ENCODE measurements around the gene MRPL36. TPM values are rescaled to one million over a fixed set of nuclear protein-coding genes. Genes with fewer than 3 reads are reported as not detected.
"Not testable (repeated sequence)": the region's sequence is repeated elsewhere in the genome, so short reads cannot be mapped to it uniquely, and the experiment has no call there.

MRPL36 gene
- total RNA-seq, 1 donor from 2014 or later = 57.4 TPM

DNA sequence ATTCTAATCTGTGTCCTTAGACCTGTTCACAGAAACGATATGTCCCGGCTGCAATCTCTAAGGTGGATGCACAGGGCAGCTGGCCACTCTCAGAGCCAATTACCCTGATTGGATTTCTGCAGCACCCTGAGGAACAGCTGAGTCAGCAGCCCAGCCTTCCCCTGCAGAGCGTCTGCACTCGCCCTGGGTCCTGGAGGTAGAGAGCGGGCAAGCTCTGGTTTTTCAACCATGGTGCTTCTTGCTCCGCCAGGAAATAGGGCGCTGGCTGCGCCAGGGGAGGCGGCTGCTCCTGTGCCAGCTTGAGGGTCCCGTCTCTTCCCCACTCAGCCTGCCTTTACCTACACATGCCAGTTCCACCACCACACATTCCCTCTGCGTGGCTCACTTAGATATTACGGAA is 20.7 kb upstream of the MRPL36 start:
- TF ChIP-seq, protein P1, sequence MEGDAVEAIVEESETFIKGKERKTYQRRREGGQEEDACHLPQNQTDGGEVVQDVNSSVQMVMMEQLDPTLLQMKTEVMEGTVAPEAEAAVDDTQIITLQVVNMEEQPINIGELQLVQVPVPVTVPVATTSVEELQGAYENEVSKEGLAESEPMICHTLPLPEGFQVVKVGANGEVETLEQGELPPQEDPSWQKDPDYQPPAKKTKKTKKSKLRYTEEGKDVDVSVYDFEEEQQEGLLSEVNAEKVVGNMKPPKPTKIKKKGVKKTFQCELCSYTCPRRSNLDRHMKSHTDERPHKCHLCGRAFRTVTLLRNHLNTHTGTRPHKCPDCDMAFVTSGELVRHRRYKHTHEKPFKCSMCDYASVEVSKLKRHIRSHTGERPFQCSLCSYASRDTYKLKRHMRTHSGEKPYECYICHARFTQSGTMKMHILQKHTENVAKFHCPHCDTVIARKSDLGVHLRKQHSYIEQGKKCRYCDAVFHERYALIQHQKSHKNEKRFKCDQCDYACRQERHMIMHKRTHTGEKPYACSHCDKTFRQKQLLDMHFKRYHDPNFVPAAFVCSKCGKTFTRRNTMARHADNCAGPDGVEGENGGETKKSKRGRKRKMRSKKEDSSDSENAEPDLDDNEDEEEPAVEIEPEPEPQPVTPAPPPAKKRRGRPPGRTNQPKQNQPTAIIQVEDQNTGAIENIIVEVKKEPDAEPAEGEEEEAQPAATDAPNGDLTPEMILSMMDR (IDR thresholded peaks at IDR 0.05; ENCODE audit: borderline replicate concordance) = no peak
- H3K4me1 ChIP-seq = peaks cover 6% of the 10 kb centered on the region
- H3K36me3 ChIP-seq = peaks cover 97% of the 10 kb centered on the region

DNA sequence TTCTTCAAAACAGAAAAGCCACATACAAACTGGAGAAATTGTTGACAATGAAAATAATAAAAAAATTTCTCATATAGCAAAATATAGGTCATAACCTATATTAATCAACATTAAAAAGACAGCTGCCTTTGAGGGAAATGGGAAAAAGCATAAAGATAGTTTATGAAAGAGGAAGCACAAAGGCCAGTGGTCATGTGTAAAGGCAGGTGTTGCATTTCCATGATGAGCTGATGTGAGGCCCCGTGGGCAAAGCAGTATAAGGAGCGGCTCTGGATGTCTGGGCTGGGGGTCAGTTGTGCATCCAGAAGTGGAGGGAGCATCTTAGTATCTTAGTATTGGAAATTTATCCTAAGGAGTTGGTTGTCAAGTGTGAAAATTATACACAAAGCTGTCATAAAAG is 19.8 kb upstream of the MRPL36 start:
- no peak overlapping the region for H3K27ac ChIP-seq (replicated peaks)
- H3K4me3 ChIP-seq = no peak overlapping the region
- no peaks in the 10 kb centered on the region for H3K9me3 ChIP-seq (replicated peaks)
- TF ChIP-seq, protein P1 (IDR thresholded peaks at IDR 0.05; ENCODE audit: borderline replicate concordance) = no peak
- H3K27me3 ChIP-seq (ENCODE audit: low read depth) = no peaks in the 10 kb centered on the region
- H3K36me3 ChIP-seq = peaks cover 97% of the 10 kb centered on the region
- H3K4me1 ChIP-seq = peaks cover 6% of the 10 kb centered on the region
- DNase-seq = no peak
- intact Hi-C loops (cut with micrococcal nuclease) = no loop called here

More for the DNA sequence above, 20.7 kb upstream of the MRPL36 start:
- Histone ChIP-seq H3K27me3 (ENCODE audit: low read depth) (no peaks in the 10 kb centered on the region), H3K4me3 (no peak overlapping the region), H3K27ac (replicated peaks) (no peak overlapping the region), H3K9me3 (replicated peaks) (no peaks in the 10 kb centered on the region)
- intact Hi-C loops (cut with micrococcal nuclease) = no loop called here
- DNase-seq = no peak

DNA sequence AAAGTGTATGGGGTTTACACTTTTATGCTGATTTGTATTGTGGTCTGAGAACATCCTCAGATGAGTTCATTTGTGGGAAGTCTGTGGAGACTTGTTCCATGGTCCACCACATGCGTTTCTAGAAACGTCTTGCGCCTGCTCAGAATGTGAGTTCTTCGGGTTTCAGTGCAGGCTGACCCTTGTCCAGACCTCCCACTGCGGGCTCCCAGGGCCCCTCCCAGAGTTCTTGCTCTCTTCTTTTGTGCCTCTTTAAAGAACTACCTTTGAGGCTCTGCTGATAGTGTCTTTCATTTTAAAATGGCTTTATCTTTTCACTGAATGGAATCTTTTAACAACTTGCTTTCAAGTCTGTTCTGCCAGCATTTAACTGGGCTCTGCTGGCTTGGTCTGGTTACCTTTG is 19.1 kb upstream of the MRPL36 start:
- Histone ChIP-seq H3K4me1 (peaks cover 6% of the 10 kb centered on the region), H3K4me3 (no peak overlapping the region), H3K36me3 (peaks cover 97% of the 10 kb centered on the region), H3K27ac (replicated peaks) (no peak overlapping the region), H3K27me3 (ENCODE audit: low read depth) (no peaks in the 10 kb centered on the region), H3K9me3 (replicated peaks) (no peaks in the 10 kb centered on the region)
- intact Hi-C loops (cut with micrococcal nuclease) = no loop called here
- no peak for DNase-seq
- TF ChIP-seq, protein P1 (IDR thresholded peaks at IDR 0.05; ENCODE audit: borderline replicate concordance) = no peak

DNA sequence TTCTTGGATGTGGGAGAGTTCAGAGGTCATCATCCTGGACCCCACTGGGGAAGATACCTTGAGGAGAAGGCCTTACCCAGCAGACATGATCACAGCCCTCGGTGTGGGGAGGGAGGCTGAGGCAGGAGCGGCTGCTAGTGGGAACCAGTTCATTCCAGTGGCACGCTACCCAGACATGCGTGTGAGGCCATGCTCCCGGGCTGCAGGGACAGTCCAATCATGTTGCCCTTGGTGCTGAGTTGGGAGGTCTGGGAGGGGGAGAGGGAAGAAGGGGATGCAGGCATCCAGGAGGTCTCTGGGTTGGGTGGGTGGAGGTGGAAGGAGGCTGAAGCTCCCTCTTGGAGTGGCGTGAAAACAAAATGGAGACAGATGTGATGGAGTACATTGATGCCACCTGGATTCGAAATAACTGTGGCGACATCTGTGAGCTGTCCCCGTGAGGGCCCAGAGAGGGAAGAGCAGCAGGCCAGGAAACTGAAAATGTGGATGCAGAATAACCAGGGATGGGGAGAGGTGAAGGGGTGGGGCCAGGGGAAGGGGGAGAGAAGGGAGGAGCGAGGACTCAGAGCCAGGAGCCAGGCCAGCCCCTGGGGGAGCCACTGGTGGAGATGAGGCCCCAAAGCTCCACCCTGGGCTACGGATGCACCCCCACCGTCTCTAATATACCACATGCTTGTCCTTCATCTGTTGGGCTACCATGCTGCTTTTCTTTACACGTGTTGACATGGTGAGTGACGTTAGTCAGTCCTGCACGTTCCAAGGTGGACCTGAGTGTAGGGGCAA is 17.8 kb upstream of the MRPL36 start:
- H3K36me3 ChIP-seq = peaks cover 92% of the 10 kb centered on the region
- TF ChIP-seq, protein P1 (IDR thresholded peaks at IDR 0.05; ENCODE audit: borderline replicate concordance) = no peak
- intact Hi-C loops (cut with micrococcal nuclease) = no loop called here
- H3K27ac ChIP-seq (replicated peaks) = no peak overlapping the region
- H3K9me3 ChIP-seq (replicated peaks) = no peaks in the 10 kb centered on the region
- H3K4me1 ChIP-seq = peaks cover 6% of the 10 kb centered on the region
- no peak overlapping the region for H3K4me3 ChIP-seq
- no peak for DNase-seq
- H3K27me3 ChIP-seq (ENCODE audit: low read depth) = no peaks in the 10 kb centered on the region

DNA sequence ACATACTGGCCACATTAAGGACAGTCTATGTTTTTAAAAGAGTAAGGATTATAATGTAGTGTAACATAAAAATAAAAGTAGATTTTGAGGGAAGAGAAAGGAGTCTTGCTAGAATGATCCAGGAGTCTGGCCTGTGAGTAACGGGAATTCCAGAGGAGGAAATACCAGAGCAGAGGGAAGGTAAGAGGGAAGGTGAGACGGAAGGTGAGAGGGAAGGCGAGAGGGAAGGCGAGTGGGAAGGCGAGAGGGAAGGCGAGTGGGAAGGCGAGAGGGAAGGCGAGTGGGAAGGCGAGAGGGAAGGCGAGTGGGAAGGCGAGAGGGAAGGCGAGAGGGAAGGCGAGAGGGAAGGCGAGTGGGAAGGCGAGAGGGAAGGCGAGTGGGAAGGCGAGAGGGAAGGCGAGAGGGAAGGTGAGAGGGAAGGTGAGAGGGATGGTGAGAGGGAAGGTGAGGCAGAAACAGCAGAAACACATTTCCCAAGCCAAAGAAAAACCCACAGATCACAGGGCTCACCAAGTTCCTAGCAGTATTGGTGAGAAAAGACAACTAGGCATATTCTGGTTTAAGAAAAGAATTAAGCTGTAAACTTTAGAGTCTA is 17.0 kb upstream of the MRPL36 start:
- H3K4me3 ChIP-seq; H3K27ac ChIP-seq (replicated peaks); DNase-seq; intact Hi-C loops (cut with micrococcal nuclease); H3K9me3 ChIP-seq (replicated peaks); H3K27me3 ChIP-seq (ENCODE audit: low read depth): not testable (repeated sequence)
- Histone ChIP-seq H3K36me3 (peaks cover 92% of the 10 kb centered on the region), H3K4me1 (peaks cover 12% of the 10 kb centered on the region)

DNA sequence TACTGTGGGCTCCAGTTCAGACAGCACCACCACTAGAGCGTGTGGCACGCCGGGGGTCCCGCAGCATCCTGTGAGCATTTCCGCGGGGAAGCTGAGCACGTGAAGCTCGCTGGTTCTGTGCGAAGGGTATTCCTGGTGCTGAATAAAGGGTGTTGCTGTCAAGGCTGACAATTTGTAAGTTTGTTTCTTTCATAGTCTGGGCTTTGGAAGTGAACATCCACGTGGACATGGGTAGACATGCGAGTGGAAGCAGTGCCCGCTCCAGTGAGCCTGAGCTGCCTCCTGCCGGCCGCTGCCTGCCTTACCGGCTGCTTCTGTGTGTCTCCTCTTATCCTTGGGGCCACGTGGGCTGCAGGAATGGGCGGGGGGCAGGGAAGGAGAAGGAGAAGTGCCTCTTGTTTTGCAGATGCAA is 16.2 kb upstream of the MRPL36 start:
- TF ChIP-seq, protein P1 (IDR thresholded peaks at IDR 0.05; ENCODE audit: borderline replicate concordance) = no peak
- Histone ChIP-seq H3K27ac (replicated peaks) (no peak overlapping the region), H3K36me3 (peaks cover 92% of the 10 kb centered on the region)

More for the DNA sequence above, 16.2 kb upstream of the MRPL36 start:
- intact Hi-C loops (cut with micrococcal nuclease) = no loop called here
- Histone ChIP-seq H3K9me3 (replicated peaks) (no peaks in the 10 kb centered on the region), H3K27me3 (ENCODE audit: low read depth) (no peaks in the 10 kb centered on the region), H3K4me1 (peaks cover 15% of the 10 kb centered on the region), H3K4me3 (no peak overlapping the region)
- no peak for DNase-seq

Data from left ventricle myocardium inferior (tissue), 1 donor.